ENCODE measurements around the gene KCNH8. TPM values are rescaled to one million over a fixed set of nuclear protein-coding genes. Genes with fewer than 3 reads are reported as not detected.

The KCNH8 gene
- total RNA-seq, 1 donor from 2014 or later: not detected

DNA sequence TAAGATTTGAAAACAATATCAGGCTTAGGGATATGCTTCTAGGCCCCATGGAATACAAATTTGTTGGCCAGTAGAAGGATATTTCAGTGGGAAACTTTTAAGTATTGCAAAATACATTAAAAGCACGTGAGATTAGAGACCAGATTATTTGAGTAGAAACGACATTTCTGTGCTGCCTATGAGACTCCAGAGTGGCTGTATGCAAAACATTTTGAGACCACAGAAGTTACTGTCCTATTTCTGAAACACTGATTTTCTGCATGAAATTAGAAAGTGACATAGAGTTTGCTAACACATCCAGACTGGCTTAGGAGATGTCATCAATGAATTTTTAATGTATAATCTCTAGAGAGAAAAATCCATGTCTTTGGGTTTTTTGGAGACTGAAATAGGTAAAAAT is 99.8 kb downstream of the KCNH8 start:
- no peak for DNase-seq (ENCODE audit: extremely low read depth, low read depth, low spot score)

DNA sequence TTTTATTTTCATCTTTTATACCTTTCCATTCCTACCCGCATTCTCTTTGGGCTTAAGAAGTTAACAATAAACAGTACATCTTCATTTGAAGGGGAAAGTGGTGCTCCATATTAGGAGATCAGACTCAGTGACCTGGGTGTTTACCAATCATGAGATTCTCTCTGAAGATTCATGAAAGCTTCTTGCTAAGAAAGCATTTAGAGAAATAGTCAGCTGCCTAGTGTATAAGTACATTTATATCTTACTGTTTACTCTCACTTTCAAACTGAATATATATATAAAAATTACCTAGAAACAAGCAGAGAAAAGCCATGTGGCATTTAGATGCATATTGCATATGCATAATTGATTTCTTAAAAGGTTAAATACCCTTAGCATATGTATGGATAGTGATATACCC is 100.5 kb downstream of the KCNH8 start:
- no peak for DNase-seq (ENCODE audit: extremely low read depth, low read depth, low spot score)

DNA sequence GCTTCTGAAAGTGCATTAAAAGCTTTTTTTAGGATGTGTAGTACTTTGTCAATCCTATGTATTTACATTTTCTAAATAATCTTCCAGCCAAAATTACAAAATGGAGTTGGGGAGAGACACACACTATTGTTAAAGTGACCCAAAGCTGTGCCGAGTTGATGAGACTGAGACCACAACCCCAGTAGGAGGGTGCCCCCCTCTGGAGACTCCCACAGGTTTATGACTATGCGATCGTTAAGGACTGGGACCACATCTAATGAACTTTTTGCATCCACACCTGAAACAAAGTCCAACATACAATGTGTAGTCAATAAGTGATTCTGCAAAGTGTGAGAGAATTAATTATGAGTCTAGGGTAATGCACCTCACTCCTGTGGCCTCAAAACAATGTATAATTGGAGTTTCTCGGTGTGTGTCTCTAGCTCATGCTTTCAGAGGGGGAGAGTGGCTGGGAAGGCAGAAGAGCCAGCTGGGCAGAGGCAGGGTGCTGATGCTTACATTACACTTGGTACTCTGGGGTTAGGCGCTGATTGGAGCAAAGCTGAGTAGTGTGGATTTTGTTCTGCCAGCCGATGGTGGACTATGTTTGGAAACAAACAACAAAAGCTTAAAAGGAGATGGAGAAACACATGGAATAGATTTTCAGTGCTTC is 102.8 kb downstream of the KCNH8 start:
- no peak for DNase-seq (ENCODE audit: extremely low read depth, low read depth, low spot score)

DNA sequence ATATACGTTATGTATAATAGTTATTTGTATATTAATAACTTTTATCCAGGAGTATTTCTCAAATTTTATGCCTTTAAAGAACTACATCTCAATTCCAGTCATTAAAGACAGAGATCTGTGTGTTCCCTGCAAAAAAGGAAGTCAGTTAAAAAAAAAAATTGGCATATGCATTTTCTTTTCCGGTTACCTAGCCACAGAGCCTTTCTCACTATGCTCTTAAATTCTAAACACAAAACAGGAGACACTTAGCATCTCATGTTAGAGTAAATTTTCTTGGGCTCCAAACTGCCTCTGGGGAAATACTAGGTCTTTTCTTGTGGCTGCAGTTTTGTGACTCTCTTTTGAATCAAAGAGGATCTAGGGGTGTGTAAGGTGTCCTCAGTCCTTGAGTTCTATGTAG is 105.9 kb downstream of the KCNH8 start:
- DNase-seq (ENCODE audit: extremely low read depth, low read depth, low spot score): no peak

DNA sequence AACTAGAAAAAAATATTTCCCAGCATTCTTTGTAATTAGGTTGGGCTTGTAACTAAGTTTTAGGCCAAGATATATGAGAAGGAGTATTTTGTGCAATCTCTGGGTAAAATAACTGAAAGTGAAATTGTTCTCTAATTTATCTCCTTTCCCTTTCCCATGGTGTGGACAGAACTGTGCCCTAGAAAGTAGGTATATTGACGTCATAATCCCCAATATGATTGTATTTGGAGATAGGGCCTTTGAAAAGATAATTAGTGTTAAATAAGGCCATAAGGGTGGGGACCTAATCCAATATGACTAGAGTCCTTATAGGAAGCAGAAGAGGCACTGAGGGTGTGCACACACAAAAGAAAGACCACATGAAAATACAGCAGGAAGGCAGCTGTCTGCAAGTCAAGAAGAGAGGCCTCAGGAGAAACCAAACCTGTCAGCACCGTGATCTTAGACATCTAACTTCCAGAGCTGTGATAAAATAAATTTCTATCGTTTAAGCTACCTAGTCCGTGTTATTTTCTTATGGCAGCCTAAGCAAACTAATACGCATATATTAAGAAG is 106.6 kb downstream of the KCNH8 start:
- no peak for DNase-seq (ENCODE audit: extremely low read depth, low read depth, low spot score)

DNA sequence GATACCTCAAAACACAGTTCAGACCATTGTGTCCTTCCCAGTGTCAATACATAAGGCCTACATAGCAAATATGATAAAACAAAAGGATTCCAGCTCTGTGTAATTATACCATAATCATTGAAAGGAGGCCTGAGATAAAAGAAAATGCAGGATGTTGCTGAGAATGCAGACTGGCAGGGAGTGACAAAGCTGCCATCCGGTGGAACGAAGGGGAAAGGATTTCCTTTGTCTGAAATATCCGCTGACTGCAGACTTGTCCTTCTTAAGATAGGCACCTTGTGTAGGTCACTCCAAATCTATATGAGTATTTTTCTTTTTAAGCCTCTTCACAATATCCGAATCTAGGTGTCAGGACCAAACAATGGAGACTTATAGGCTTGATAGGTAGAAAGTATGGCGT is 108.0 kb downstream of the KCNH8 start:
- no peak for DNase-seq (ENCODE audit: extremely low read depth, low read depth, low spot score)

DNA sequence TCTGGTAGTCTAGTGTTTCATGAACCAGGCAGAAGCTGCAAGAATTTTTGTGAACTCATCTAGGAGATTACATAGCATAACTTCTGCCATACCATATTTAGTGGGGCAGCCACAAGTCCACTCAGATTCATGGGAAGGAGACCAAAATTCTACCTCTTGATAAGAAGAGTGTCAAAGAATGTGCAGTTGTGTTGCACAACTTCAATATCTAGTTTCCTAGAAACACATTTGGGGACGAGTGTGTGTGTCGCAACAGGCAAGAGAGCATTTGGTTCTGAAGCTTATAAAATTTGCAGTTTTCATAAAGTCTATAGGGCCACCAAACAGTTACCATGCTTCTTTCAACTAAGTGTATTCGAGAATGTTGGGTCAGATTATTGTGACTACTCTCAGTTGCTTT is 115.3 kb downstream of the KCNH8 start:
- DNase-seq (ENCODE audit: extremely low read depth, low read depth, low spot score): no peak

- no peak for DNase-seq (ENCODE audit: extremely low read depth, low read depth, low spot score)
Measured at GRCh38 chr3:19264424-19264823, 116.1 kb downstream of the KCNH8 start.

DNA sequence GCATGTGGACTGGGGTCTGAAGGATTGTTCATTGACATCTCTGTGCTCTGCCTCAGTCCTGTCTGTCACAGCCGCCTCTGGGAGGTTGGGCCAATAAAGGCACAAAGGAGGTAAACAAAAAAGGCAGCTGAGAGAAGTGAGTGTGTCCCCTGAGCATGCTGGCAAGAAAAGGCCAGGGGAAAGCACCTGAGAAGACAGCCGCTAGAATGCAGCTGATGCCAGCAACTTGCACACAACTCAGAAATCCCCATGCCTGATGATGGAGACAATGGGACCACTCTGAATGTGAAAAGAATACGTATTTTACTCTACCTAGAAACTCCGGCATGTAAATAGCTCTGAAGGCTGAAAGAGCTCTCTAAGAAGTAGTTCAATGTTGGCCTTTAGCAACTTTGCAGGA is 118.7 kb downstream of the KCNH8 start:
- DNase-seq (ENCODE audit: extremely low read depth, low read depth, low spot score): no peak

- no peak for DNase-seq (ENCODE audit: extremely low read depth, low read depth, low spot score)
Measured at GRCh38 chr3:19270481-19270880, 122.2 kb downstream of the KCNH8 start.

DNA sequence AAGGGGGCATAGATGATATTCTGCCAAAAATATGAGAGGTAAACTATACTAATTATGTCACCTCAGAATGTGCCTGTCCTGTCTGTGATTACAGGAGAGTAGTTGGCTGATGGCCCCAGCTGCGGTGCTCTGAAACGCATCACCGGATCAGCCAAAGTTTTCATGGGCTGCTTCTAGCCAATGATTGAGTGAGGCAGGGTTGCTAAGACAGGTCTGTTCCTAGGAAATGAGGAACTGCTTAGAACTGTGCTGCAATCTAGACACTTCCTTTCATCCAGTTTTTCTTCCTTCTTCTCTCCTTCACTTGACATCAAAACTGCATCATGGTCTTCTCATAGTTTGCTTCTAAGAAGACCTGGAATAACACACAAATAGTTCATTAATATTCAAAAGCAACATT is 124.0 kb downstream of the KCNH8 start:
- no peak for DNase-seq (ENCODE audit: extremely low read depth, low read depth, low spot score)

- no peak for DNase-seq (ENCODE audit: extremely low read depth, low read depth, low spot score)
Measured at GRCh38 chr3:19273091-19273490, 124.8 kb downstream of the KCNH8 start.

GRCh38 chr3:19274576-19274975 is 126.3 kb downstream of the KCNH8 start:
- DNase-seq (ENCODE audit: extremely low read depth, low read depth, low spot score): no peak

GRCh38 chr3:19284974-19285373 is 136.7 kb downstream of the KCNH8 start:
- DNase-seq (ENCODE audit: extremely low read depth, low read depth, low spot score): no peak

- DNase-seq (ENCODE audit: extremely low read depth, low read depth, low spot score): no peak
Measured at GRCh38 chr3:19293295-19293694, 145.0 kb downstream of the KCNH8 start.

DNA sequence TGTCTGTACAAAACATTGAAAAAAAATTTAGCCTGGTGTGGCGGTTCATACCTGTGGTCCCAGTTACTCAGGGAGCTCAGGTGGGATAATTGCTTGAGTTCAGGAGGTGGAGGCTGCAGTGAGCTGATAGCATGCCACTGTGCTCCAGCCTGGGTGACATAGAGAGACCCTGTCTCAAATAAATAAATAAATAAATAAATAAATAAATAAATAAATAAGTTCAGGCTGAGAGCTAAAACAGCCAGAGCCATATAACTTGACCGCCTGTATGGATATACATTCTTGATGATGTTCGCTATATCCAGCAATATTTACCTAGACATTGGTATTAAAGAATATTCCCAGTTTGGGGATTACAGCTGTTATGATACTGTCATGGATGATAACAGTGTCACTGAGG is 146.9 kb downstream of the KCNH8 start:
- DNase-seq (ENCODE audit: extremely low read depth, low read depth, low spot score): no peak

- no peak for DNase-seq (ENCODE audit: extremely low read depth, low read depth, low spot score)
Measured at GRCh38 chr3:19331931-19332330, 183.6 kb downstream of the KCNH8 start.

- DNase-seq (ENCODE audit: extremely low read depth, low read depth, low spot score): no peak
Measured at GRCh38 chr3:19334120-19334519, 185.8 kb downstream of the KCNH8 start.

GRCh38 chr3:19338769-19339168 is 190.5 kb downstream of the KCNH8 start:
- no peak for DNase-seq (ENCODE audit: extremely low read depth, low read depth, low spot score)

GRCh38 chr3:19342389-19342788 is 194.1 kb downstream of the KCNH8 start:
- no peak for DNase-seq (ENCODE audit: extremely low read depth, low read depth, low spot score)

- no peak for DNase-seq (ENCODE audit: extremely low read depth, low read depth, low spot score)
Measured at GRCh38 chr3:19346759-19347158, 198.4 kb downstream of the KCNH8 start.

DNA sequence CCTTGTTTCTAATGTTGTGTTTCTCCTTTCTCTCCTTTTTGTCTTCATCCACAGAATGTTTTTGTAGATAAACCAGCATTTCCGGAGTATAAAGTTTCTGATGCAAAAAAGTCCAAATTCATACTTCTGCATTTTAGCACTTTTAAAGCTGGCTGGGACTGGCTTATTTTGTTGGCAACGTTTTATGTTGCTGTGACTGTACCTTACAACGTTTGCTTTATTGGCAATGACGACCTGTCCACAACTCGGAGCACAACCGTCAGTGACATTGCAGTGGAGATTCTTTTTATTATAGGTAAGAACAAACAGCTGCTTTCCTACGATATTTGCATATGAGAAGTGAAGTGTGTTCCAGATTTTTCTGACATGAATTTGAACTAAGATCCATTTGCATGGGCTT is 199.4 kb downstream of the KCNH8 start:
- no peak for DNase-seq (ENCODE audit: extremely low read depth, low read depth, low spot score)

- DNase-seq (ENCODE audit: extremely low read depth, low read depth, low spot score): no peak
Measured at GRCh38 chr3:19348500-19348899, 200.2 kb downstream of the KCNH8 start.
